Kidney capillary endothelial cell (primary cell): ENCODE data around the gene TNNI2.

Source experiments
- DNase-seq: peaks from one replicate; pipeline ENCODE4 v3.0.0-alpha.2; 2018; ENCODE audit warnings: low spot score

The TNNI2 gene

DNA sequence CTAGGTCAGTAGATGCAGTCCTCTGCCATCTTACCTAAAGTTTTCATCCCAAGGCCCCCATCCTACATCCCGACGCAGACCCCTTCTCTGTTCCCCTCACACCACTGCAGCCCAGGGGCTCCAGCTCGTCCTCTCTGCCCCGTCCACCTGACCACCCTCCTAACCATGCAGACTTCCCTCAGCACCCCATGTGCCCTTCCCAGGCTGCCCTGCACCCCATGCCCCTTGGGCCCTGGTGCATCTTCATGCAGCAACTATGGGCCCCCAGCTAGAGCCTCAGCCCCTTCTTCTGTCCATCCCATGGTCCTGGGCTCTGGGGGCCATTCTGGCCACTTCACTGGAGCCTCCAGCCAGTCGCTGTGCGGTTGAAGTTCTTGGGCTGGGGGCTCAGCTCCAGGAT, 50.0 kb downstream of the TNNI2 start:
- DNase-seq = no peak

DNA sequence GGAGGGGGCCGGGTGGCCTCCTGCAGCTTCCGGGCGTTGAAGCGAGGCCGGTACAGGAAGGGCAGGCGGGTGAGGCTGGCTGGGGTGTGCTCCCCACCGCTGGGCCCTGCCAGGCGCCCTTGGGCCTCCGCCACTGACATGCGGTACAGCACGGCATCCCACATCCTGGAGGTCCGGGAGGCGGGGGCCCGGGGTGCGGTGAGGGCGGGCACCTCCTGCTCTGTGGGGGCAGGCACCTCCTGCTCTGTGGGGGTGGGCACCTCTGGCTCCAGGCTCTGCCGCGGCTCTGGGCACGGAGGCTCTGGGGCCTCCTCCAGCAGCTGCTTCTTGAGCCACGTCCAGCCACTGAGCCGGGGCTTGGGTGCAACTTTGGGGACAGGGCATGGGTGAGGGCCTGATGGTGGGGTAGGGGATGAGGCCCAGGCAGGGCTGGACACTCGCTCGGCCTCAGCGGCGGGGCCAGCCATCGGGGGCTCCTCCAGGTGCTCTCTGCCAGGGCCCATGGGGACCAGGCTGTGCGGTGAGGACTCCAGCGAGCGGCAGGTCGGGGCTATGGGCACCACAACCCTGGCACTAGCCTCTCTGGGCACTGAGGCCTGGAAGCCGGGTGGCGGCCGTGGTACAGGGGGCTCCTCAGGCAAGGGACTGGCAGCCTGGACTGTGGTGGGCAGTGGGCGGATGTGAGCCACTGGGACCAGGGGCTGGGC, 50.6 kb downstream of the TNNI2 start:
- no peak for DNase-seq

DNA sequence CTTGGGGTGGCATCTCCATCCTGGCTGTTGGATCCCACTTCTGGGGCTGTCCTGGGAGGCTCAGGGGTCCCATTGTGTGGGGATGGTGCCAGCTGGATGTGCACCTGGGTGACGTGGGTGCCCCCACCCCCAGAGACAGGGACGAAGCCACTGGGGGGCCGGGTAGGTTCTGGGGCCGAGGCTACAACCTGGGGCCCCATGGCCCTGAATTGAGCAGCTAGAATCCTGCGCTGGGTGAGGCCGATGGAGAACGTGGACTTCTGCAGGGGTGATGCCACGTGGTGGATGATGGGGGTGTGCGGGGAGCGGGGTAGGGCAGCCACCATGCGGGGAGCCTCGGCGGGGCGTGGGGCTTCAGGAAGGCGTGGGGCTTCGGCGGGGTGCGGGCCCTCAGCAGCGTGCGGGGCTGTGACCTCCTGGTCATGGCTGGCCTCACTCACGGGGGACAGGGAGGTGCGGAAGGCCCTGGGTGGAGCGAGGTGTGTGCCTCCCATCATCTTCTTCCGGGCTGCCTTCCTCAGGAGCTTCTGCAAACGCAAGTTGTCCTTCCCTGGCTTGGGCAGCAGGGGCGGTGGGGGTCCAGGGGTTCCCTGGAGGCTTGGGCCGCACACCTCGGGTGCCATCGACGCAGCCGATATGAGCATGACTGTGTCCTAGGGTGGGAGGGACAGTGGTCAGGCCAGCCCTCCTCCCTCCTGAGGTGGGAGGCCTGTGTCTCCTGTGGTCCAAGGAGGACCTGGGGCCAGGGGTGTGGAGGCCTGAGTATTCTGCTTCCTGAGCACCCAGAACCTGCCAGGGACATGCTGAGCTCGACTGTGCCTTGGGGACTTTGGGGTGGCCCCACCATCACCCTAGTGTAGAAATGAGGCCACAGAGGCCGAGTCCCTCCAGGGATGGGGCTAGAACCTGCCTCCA, 51.4 kb downstream of the TNNI2 start:
- no peak for DNase-seq
